ENCODE data around the gene RBM20.

RBM20 gene

GRCh38 chr10:110880012-110880411 is 235.9 kb downstream of the RBM20 start:
- no peak for DNase-seq

GRCh38 chr10:110881247-110881646 is 237.1 kb downstream of the RBM20 start:
- DNase-seq = no peak

- DNase-seq = no peak
These were observed 237.8 kb downstream of the RBM20 start for GRCh38 chr10:110881905-110882304.

DNA sequence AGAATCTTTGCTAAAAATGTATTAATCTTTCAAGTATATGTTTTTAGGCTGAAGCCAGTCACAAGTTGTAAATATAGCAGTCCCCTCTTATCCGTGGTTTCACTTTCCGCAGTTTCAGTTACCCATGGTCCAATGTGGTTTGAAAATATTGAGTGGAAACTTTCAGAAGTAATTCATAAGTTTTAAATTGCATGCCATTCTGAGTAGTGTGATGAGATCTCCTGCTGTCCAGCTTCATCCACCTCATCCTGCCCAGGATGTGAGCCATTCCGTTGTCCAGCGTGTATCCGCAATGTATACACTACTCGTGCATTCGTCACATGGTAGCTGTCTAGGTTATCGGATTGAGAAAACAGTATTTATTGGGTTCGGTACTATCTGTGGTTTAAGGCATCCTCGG is 239.8 kb downstream of the RBM20 start:
- no peak for DNase-seq

- no peak for DNase-seq
These were observed 242.0 kb downstream of the RBM20 start for GRCh38 chr10:110885932-110886674.

DNA sequence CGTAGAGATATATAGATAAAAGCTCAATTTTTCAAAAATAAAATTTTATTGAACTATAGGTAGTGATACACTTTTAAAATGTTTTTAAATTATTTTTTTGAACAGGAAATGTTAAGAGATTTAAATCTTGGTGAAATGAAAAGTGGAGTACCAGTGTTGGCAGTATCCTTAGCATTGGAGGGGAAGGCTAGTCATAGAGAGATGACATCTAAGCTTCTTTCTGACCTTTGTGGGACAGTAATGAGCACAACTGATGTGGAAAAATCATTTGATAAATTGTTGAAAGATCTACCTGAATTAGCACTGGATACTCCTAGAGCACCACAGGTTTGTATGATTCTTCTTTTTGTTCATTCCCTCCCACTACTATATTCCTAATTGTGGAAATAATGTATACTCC is 243.4 kb downstream of the RBM20 start:
- DNase-seq = no peak
